H1 (cell line): ENCODE data around the gene CEBPB. TPM values are rescaled to one million over a fixed set of nuclear protein-coding genes. Genes with fewer than 3 reads are reported as not detected.
A peak's percentile ranks its signal among the peaks of the same experiment; 100 is the strongest.

ENCODE experiments used
- CTCF ChIA-PET: fragments of 300-600 bp; sonication (Branson Sonifier 250); formaldehyde crosslinking; loops from one replicate; lab custom pipeline; 2021; ENCODE audit not compliant: partially characterized antibody; lab: Charles Lee
- POLR2A ChIA-PET: fragments of 300-600 bp; sonication (Branson Sonifier 250); formaldehyde crosslinking; loops from one replicate; lab custom pipeline; 2021; ENCODE audit warnings: inconsistent platforms; ENCODE audit not compliant: partially characterized antibody; lab: Charles Lee
- DNase-seq, 2 experiments: peaks; one replicate each; pipeline versions ENCODE4 v3.0.0 to v3.0.0-alpha.2; 2010 to 2022; ENCODE audit warnings: low spot score in 2 of 2, low read depth in 1 of 2, mixed read lengths in 1 of 2
- FAIRE-seq: peaks from 2 replicates; lab custom pipeline; 2011; peaks lifted over from hg19 to GRCh38; lab: Jason Lieb, UNC
- H2AFZ ChIP-seq: 2 replicates; pipeline ENCODE4 v1.8.1; 2012; ENCODE audit warnings: low read length, inconsistent platforms
- H2AK5ac ChIP-seq: 2 replicates; pipeline ENCODE4 v1.6.1; 2013; ENCODE audit warnings: low read depth, low read length
- H2BK120ac ChIP-seq: replicated peaks from 2 replicates; pipeline ENCODE3; 2013; ENCODE audit warnings: low read depth, low read length, inconsistent platforms
- H2BK12ac ChIP-seq: 2 replicates; pipeline ENCODE4 v1.6.1; 2013; ENCODE audit warnings: low read depth, low read length
- H2BK15ac ChIP-seq: 2 replicates; pipeline ENCODE4 v1.6.1; 2013; ENCODE audit warnings: low read length
- H2BK20ac ChIP-seq: 2 replicates; pipeline ENCODE4 v1.6.1; 2013; ENCODE audit warnings: low read length
- H2BK5ac ChIP-seq: 2 replicates; pipeline ENCODE4 v1.6.1; 2013; ENCODE audit warnings: low read depth, low read length
- H3K14ac ChIP-seq: 2 replicates; pipeline ENCODE4 v1.6.1; 2013; ENCODE audit warnings: inconsistent platforms; ENCODE audit not compliant: insufficient read length
- H3K18ac ChIP-seq: 2 replicates; pipeline ENCODE4 v1.6.1; 2013; ENCODE audit warnings: low read length; ENCODE audit errors: extremely low read depth
- H3K23ac ChIP-seq: 2 replicates; pipeline ENCODE4 v1.6.1; 2013; ENCODE audit warnings: inconsistent platforms; ENCODE audit not compliant: insufficient read length
- H3K23me2 ChIP-seq: 2 replicates; pipeline ENCODE4 v1.6.1; 2013; ENCODE audit warnings: low read depth, low read length
- H3K27ac ChIP-seq: 2 replicates; pipeline ENCODE4 v1.6.1; 2011; ENCODE audit warnings: low read depth, low read length, inconsistent platforms
- H3K27me3 ChIP-seq, 4 experiments: replicated peaks in 1 of 4; 1 replicate in 1 of 4; 2 replicates in 3 of 4; pipeline versions ENCODE4 v1.6.1 to v1.8.1; 2011 to 2013; ENCODE audit warnings: low read length in 3 of 4, mild to moderate bottlenecking in 3 of 4, inconsistent platforms in 2 of 4, mixed read lengths in 2 of 4, moderate library complexity in 1 of 4; ENCODE audit not compliant: control insufficient read depth in 3 of 4, insufficient read depth in 3 of 4; ENCODE audit errors: extremely low read depth in 1 of 4
- H3K36me3 ChIP-seq, 4 experiments: 2 replicates each; pipeline versions ENCODE4 v1.6.1 to v1.8.1; 2011 to 2013; ENCODE audit warnings: mild to moderate bottlenecking in 4 of 4, low read length in 3 of 4, moderate library complexity in 2 of 4, control low read depth in 1 of 4, inconsistent platforms in 1 of 4; ENCODE audit not compliant: insufficient read depth in 4 of 4, control insufficient read depth in 2 of 4
- H3K4ac ChIP-seq: replicated peaks from 2 replicates; pipeline ENCODE3; 2013; ENCODE audit warnings: low read length, low read depth, mixed read lengths, inconsistent platforms; ENCODE audit not compliant: insufficient read length
- H3K4me1 ChIP-seq, 4 experiments: replicated peaks in 1 of 4; 1 replicate in 1 of 4; 2 replicates in 3 of 4; pipeline versions ENCODE4 v1.6.1 to v1.8.1; 2011 to 2013; ENCODE audit warnings: low read length in 3 of 4, inconsistent platforms in 2 of 4, mixed read lengths in 1 of 4; ENCODE audit not compliant: insufficient read depth in 4 of 4, control insufficient read depth in 3 of 4
- H3K4me2 ChIP-seq, 2 experiments: 2 replicates each; pipeline versions ENCODE4 v1.6.1 to v1.8.1; 2011 to 2013; ENCODE audit warnings: low read depth in 2 of 2, low read length in 2 of 2, control low read depth in 1 of 2, inconsistent platforms in 1 of 2, mild to moderate bottlenecking in 1 of 2; ENCODE audit not compliant: insufficient read depth in 1 of 2
- H3K4me3 ChIP-seq, 4 experiments: fragments of 200-600, 300-600 bp in 1 of 4; sonication (generic), shearing (Covaris generic), sonication (Bioruptor Twin) in 1 of 4; 2 replicates each; pipeline versions ENCODE4 v1.5.1 to v1.8.1; 2011 to 2016; ENCODE audit warnings: low read length in 4 of 4, low read depth in 3 of 4, control low read depth in 2 of 4, inconsistent platforms in 2 of 4, mild to moderate bottlenecking in 2 of 4, mixed read lengths in 1 of 4, moderate library complexity in 1 of 4; ENCODE audit not compliant: insufficient read depth in 2 of 4; ENCODE audit errors: extremely low read depth in 1 of 4
- H3K56ac ChIP-seq: replicated peaks from 2 replicates; pipeline ENCODE3; 2013; ENCODE audit warnings: low read depth, mild to moderate bottlenecking, mixed read lengths, low read length, inconsistent platforms; ENCODE audit not compliant: insufficient read length
- H3K79me1 ChIP-seq: 2 replicates; pipeline ENCODE4 v1.6.1; 2013; ENCODE audit warnings: low read depth, low read length, control low read depth
- H3K79me2 ChIP-seq, 2 experiments: 2 replicates each; pipeline versions ENCODE4 v1.6.1 to v1.8.1; 2012 to 2013; ENCODE audit warnings: low read length in 2 of 2, mild to moderate bottlenecking in 2 of 2, inconsistent platforms in 1 of 2; ENCODE audit not compliant: insufficient read depth in 2 of 2, control insufficient read depth in 1 of 2
- H3K9ac ChIP-seq, 4 experiments: replicated peaks in 1 of 4; 1 replicate in 1 of 4; 2 replicates in 3 of 4; pipeline versions ENCODE4 v1.6.1 to v1.8.1; 2011 to 2013; ENCODE audit warnings: low read depth in 3 of 4, low read length in 3 of 4, control low read depth in 2 of 4, mild to moderate bottlenecking in 2 of 4, moderate library complexity in 2 of 4, inconsistent platforms in 1 of 4; ENCODE audit errors: extremely low read depth in 1 of 4
- H3K9me3 ChIP-seq, 2 experiments: 2 replicates each; pipeline versions ENCODE4 v1.6.1 to v1.8.1; 2012 to 2013; ENCODE audit warnings: mild to moderate bottlenecking in 2 of 2, moderate library complexity in 2 of 2, control low read depth in 1 of 2, inconsistent platforms in 1 of 2, low read depth in 1 of 2, low read length in 1 of 2, mixed read lengths in 1 of 2; ENCODE audit not compliant: insufficient read depth in 2 of 2
- H4K20me1 ChIP-seq, 2 experiments: replicated peaks in 1 of 2; 2 replicates each; pipeline versions ENCODE3 to v1.8.1; 2011 to 2013; ENCODE audit warnings: inconsistent platforms in 2 of 2, low read length in 2 of 2, mild to moderate bottlenecking in 1 of 2; ENCODE audit not compliant: insufficient read depth in 2 of 2, control insufficient read depth in 1 of 2
- H4K5ac ChIP-seq: 2 replicates; pipeline ENCODE4 v1.6.1; 2013; ENCODE audit warnings: low read length, low read depth, mixed read lengths, inconsistent platforms; ENCODE audit not compliant: insufficient read length
- H4K8ac ChIP-seq: 2 replicates; pipeline ENCODE4 v1.8.0; 2013; ENCODE audit warnings: mild to moderate bottlenecking, moderate library complexity, low read length, inconsistent platforms; ENCODE audit not compliant: insufficient read depth; ENCODE audit errors: extremely low read depth
- H4K91ac ChIP-seq: replicated peaks from 2 replicates; pipeline ENCODE3; 2013; ENCODE audit warnings: low read length, mixed read lengths, inconsistent platforms; ENCODE audit not compliant: insufficient read length
- ATF2 ChIP-seq: IDR thresholded peaks from 2 replicates; pipeline ENCODE4 v1.6.1; 2012; ENCODE audit warnings: low read length, inconsistent platforms
- CBX8 ChIP-seq: fragments of 300-800, 300-1000 bp; sonication (generic); IDR thresholded peaks from 2 replicates; pipeline ENCODE4 v1.7.1; 2016; ENCODE audit warnings: low read depth, low read length, borderline replicate concordance
- MAFK ChIP-seq: IDR thresholded peaks from 2 replicates; pipeline ENCODE4 v1.6.1; 2012; ENCODE audit warnings: low read depth, mild to moderate bottlenecking, improper control_type of control experiment, low read length
- NANOG ChIP-seq: IDR thresholded peaks from 2 replicates; pipeline ENCODE4 v1.6.1; 2011; ENCODE audit warnings: low read length, low read depth, mild to moderate bottlenecking, inconsistent platforms; ENCODE audit not compliant: insufficient read depth, poor library complexity, severe bottlenecking
- RAD21 ChIP-seq, 2 experiments: IDR thresholded peaks in 1 of 2; conservative IDR thresholded peaks in 1 of 2; 2 replicates each; pipeline ENCODE4 v1.6.1; 2011; ENCODE audit warnings: low read depth in 2 of 2, low read length in 2 of 2, improper control_type of control experiment in 1 of 2, inconsistent platforms in 1 of 2, mild to moderate bottlenecking in 1 of 2, moderate library complexity in 1 of 2
- RNF2 ChIP-seq: fragments of 200-900, 300-1000 bp; sonication (generic); IDR thresholded peaks from 2 replicates; pipeline ENCODE4 v1.7.1; 2016; ENCODE audit warnings: borderline replicate concordance, low read depth, mild to moderate bottlenecking, antibody characterized with exemption, low read length; ENCODE audit not compliant: poor library complexity, severe bottlenecking; ENCODE audit errors: missing control alignments
- SP4 ChIP-seq: IDR thresholded peaks from 2 replicates; pipeline ENCODE4 v1.6.1; 2012; ENCODE audit warnings: low read length, inconsistent platforms
- SUZ12 ChIP-seq: fragments of 200-600 bp; sonication (generic); IDR thresholded peaks from 2 replicates; pipeline ENCODE4 v1.6.1; 2012; ENCODE audit warnings: mild to moderate bottlenecking, inconsistent platforms, low read length, moderate library complexity, mixed read lengths
- YY1 ChIP-seq: IDR thresholded peaks from 2 replicates; pipeline ENCODE4 v1.6.1; 2011; ENCODE audit warnings: low read depth, mild to moderate bottlenecking, low read length
- WGBS, 2 experiments: shearing (Covaris generic) in 1 of 2; methylation state at CpG; one replicate each; pipeline versions ENCODE4 v1.1.6 to v1.1.7; 2013 to 2015; ENCODE audit warnings: low lambda C conversion rate in 2 of 2, mixed read lengths in 2 of 2, inconsistent platforms in 1 of 2, low coverage in 1 of 2, missing lambda C conversion rate in 1 of 2; ENCODE audit not compliant: insufficient replicate concordance in 2 of 2, insufficient coverage in 1 of 2, insufficient read length in 1 of 2; ENCODE audit errors: extremely low coverage in 1 of 2, missing lambda C conversion rate in 1 of 2; 5-methylcytosine and 5-hydroxymethylcytosine counted together
- polyA plus RNA-seq, 7 experiments: library from polyadenylated mRNA; depleted of rRNA in 3 of 7; stranded (reverse) in 5 of 7; unstranded in 2 of 7; fragments of >200 nt in 5 of 7; fragments of 200-250 nt in 2 of 7; gene quantifications; 1 replicate in 5 of 7; 2 replicates in 1 of 7; 4 replicates in 1 of 7; pipeline versions ENCODE4 v1.2.1 to v1.2.3, GENCODE V29; 2011 to 2013; ENCODE audit warnings: missing spikeins in 2 of 7, mixed read lengths in 2 of 7
- total RNA-seq: library from RNA; stranded (reverse); fragmentation: NEBNext Ultra II Directional; extraction: Animal tissue kit (Norgen Biotek cat#: 25700); gene quantifications from 2 replicates; pipeline ENCODE4 v1.2.1, GENCODE V29; 2021

The CEBPB gene
- total and polyA plus RNA-seq, 2 of the 8 experiments (the other 6 are each of a cell fraction or from before 2014, with no cell fraction given), result 7.1 to 24.1 TPM

DNA sequence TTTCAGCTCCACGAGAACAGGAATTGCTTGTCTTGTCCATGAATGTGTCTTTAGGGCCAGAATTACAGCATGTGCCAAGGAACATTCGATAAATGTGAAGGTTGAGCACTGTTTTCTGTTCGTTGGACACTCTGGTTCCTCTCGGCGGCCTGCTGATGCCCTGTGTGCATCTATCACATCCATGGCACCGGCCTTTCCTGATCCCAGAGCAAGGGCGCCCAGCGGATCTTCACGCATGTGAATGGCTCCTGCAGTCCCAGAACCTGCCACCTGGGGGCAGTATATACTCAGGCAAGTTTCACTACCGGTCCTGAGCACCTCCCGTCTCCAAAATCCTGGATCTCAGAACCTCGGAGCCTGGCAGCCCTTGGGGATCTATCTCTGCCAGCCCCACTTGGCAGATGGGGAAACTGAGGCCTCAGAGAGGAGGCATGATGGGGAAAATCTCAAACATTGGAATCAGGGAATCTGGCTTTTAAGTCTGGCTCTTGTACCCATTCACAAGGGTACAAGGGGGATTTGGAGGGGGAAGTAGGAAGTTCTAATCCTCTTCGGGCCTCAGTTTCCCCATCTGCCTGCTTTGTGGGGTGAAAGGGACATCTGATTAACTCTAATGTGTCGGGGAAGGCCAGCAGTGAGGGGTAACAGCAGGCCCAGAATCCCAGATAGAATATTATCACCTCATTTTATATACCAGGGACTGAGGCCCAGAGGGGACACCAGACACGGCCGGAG is 4.3 kb upstream of the CEBPB start:
- Histone ChIP-seq H2AK5ac (no peak overlapping the region), H3K79me2 (no peaks in the 10 kb centered on the region), H3K27ac (no peak overlapping the region), H2BK120ac (no peak overlapping the region), H2BK12ac (no peak overlapping the region), H2BK5ac (no peak overlapping the region), H3K36me3 (no peaks in the 10 kb centered on the region), H3K9me3 (no peaks in the 10 kb centered on the region), H3K4me2 (no peak overlapping the region), H4K20me1 (no peaks in the 10 kb centered on the region), H3K14ac (no peak overlapping the region), H3K9ac (no peak overlapping the region), H3K4me3 (no peak overlapping the region), H4K5ac (no peak overlapping the region), H4K8ac (no peak overlapping the region), H3K18ac (no peak overlapping the region), H2AFZ (0 out of 2 replicates have a peak overlapping the region, but pooled peaks have one; percentile 20), H3K27me3 (peaks cover 0 to 2% (median 0%) of the 10 kb centered on the region in 4 experiments; a peak in 1 of 7 replicates), H3K56ac (no peak overlapping the region), H3K23me2 (no peaks in the 10 kb centered on the region; the same call in 1 of the 2 replicates), H3K4ac (no peak overlapping the region), H4K91ac (no peak overlapping the region), H3K79me1 (no peaks in the 10 kb centered on the region), H2BK15ac (no peak overlapping the region), H3K23ac (no peak overlapping the region), H2BK20ac (no peak overlapping the region), H3K4me1 (peaks cover 0 to 13% (median 4%) of the 10 kb centered on the region in 4 experiments; a peak in 5 of 7 replicates)
- 34% methylated on average over 16 of the region's 16 CpGs; no CpG with 5 or more reads in 1 of the 2 experiments for WGBS, 2 experiments
- POLR2A ChIA-PET, result interaction anchor here (0.9 to 1.4 kb wide), 3 partner anchors 11 to 147 kb away, joined by 3 read pairs; no protein-coding TSS in a partner anchor
- FAIRE-seq (no peak), DNase-seq (peak; percentile 84 to 100)
- CTCF ChIA-PET, result interaction anchor here (0.5 to 8.8 kb wide), 44 partner anchors 9 to 1156 kb away, joined by 3 to 115 read pairs (median 4); no protein-coding TSS in a partner anchor
- TF ChIP-seq RAD21 (IDR thresholded peaks at IDR 0.05 in 1 of 2, conservative IDR thresholded peaks at IDR 0.05 in 1 of 2; ENCODE audit: low read depth in 2 of 2, low read length in 2 of 2) (peak; percentile 98), ATF2 (no peak), RNF2 (no peak), YY1 (0 out of 2 replicates have a peak, but pooled peaks have one; percentile 22), CBX8 (no peak), SUZ12 (no peak), NANOG (no peak), MAFK (no peak), SP4 (no peak)
